ENCODE measurements around the gene ZSWIM9. TPM values are rescaled to one million over a fixed set of nuclear protein-coding genes. Genes with fewer than 3 reads are reported as not detected.
A peak's percentile ranks its signal among the peaks of the same experiment; 100 is the strongest.

The ZSWIM9 gene
- total RNA-seq = 1 to 10 TPM; 1.8 to 2.0 TPM
- polyA plus RNA-seq (ENCODE audit: insufficient read length in 2 of 2) = 10 to 100 TPM; 10.3 to 13.2 TPM
- long read RNA-seq, donor 1, partial matches to known transcripts = 16 of 17 reads
- long read RNA-seq, donor 1, other reads (novel, unspliced or antisense) = 0 of 17 reads
- long read RNA-seq, donor 2 = 0 reads
- long read RNA-seq, donor 3 = 0 reads
- long read RNA-seq, donor 4 = 0 reads

DNA sequence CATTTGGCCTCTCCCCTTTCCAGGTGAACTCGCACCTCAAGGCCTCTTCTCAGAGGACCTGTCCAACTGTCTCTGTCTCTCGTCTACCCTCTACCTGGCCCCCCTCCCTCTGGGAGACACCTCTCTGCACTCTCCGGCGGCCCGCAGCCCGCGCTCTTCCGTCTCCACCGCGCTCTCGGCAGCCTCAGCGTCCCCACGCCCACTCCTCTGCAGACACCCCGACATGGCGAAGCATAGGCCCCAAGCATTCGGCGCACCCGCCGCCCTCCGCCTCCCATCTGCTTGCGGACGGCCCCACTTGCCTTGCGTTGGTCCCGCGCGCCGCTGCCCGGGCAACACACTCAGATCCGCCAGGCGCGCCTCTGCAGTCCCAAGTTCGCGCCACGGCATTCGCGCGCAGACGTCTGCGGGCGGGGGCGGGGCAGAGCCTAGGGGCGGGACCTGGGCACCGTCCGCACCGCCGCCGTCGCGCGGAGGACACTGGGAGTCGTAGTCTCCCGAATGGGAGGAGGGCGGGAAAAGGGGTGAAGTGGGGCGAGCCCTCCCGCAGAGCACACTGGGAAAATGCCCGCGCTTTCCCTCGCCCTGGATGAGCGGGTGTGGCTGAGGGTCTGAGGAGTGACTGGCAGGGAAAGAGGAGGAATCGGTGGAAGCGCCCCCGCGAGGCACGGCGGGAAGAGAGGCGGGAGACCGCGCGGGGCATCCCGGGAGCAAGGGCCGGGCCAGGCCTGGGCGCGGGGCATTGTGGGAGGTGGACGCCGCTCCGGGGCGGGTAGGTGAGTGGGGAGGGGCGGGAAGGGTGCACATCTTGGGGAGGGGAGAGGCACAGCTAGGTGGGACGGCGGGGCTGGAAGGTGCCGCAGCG, at the start of gene ZSWIM9, which contains the start of gene LIG1:
Gene ZSWIM9, plus strand, starts transcription at position 742 of the 865 bp plus-strand sequence. CDS start 1,123 bp downstream, outside the sequence.
Gene LIG1, minus strand, starts transcription at position 406 of the 865 bp plus-strand sequence. CDS start 4,778 bp downstream, outside the sequence.
- H3K36me3 ChIP-seq (ENCODE audit: control insufficient read depth, insufficient read depth, low read length) = peaks cover 33% of the 10 kb centered on the region
- no peaks in the 10 kb centered on the region for H3K27me3 ChIP-seq (ENCODE audit: control insufficient read depth, insufficient read depth, low read length)
- peaks cover 12% of the 10 kb centered on the region for H3K4me1 ChIP-seq (ENCODE audit: control insufficient read depth, insufficient read depth, low read length)
- 0% methylated on average over 82 of the region's 82 CpGs for WGBS (ENCODE audit: insufficient coverage)
- no peaks in the 10 kb centered on the region for H3K9me3 ChIP-seq (ENCODE audit: control insufficient read depth, insufficient read depth, low read length)
- peak; percentile 92 to 99 (median 94) for DNase-seq (ENCODE audit: low read depth in 4 of 6, low spot score in 6 of 6)
- H3K27ac ChIP-seq (ENCODE audit: low read depth, low read length) = peak within 1 kb of the TSS; percentile 97
- peak within 1 kb of the TSS; percentile 86 for H3K4me3 ChIP-seq (ENCODE audit: low read depth, low read length)

DNA sequence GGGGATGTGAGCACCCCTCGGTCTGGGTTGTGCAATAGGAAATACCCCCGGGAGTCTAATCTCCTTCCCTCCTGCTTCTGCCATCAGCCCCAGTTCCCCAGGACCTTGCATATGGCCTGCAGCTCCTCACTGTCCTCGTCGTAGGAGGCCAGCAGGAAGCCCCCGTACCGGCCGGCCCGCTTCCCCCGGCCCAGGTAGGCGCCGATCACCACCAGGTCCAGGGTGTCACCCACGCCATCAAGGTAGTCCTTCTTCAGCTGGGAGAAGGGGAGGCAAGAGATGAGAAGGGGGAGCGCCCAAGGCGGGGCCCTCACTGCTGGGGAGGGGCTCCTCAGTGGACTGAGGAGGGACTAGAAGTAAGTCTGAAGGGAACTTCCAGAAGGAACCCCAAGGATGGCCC, 49.4 kb upstream of the ZSWIM9 start:
- 91% methylated on average over 12 of the region's 14 CpGs for WGBS (ENCODE audit: insufficient coverage)
- no peak for DNase-seq (ENCODE audit: low read depth in 4 of 6, low spot score in 6 of 6)
- peaks cover 60% of the 10 kb centered on the region for H3K36me3 ChIP-seq (ENCODE audit: control insufficient read depth, insufficient read depth, low read length)
- no peaks in the 10 kb centered on the region for H3K27me3 ChIP-seq (ENCODE audit: control insufficient read depth, insufficient read depth, low read length)
- no peak overlapping the region for H3K4me3 ChIP-seq (ENCODE audit: low read depth, low read length)
- H3K4me1 ChIP-seq (ENCODE audit: control insufficient read depth, insufficient read depth, low read length) = peaks cover 12% of the 10 kb centered on the region
- no peak overlapping the region for H3K27ac ChIP-seq (ENCODE audit: low read depth, low read length)
- H3K9me3 ChIP-seq (ENCODE audit: control insufficient read depth, insufficient read depth, low read length) = no peaks in the 10 kb centered on the region

DNA sequence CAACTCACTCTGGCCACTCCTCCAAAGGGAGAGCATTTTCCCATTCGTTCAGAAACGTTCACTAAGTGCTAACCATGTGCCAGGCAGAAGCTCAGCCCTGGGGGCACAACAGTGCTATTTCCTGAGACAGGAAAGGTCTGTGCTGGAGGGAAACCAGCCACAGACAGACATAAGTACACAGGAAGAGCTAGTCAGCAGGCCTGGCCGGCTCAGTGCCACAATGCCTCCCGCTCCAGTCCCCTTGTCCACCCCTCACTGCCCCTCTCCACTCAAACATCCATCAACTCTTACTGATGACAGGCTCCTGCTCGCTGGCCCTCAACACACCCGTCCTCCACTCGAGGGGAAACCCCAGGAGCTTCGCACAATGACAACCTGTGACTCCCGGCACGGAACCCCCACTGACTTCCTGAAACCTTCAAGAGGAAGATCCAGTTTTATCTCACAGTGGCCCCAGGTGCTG, 48.5 kb upstream of the ZSWIM9 start:
- no peak overlapping the region for H3K4me3 ChIP-seq (ENCODE audit: low read depth, low read length)
- no peak for DNase-seq (ENCODE audit: low read depth in 4 of 6, low spot score in 6 of 6)
- H3K27ac ChIP-seq (ENCODE audit: low read depth, low read length) = peak overlapping the region; percentile 25
- H3K9me3 ChIP-seq (ENCODE audit: control insufficient read depth, insufficient read depth, low read length) = no peaks in the 10 kb centered on the region
- peaks cover 60% of the 10 kb centered on the region for H3K36me3 ChIP-seq (ENCODE audit: control insufficient read depth, insufficient read depth, low read length)
- 77% methylated on average over 10 of the region's 10 CpGs for WGBS (ENCODE audit: insufficient coverage)
- peaks cover 12% of the 10 kb centered on the region for H3K4me1 ChIP-seq (ENCODE audit: control insufficient read depth, insufficient read depth, low read length)
- no peaks in the 10 kb centered on the region for H3K27me3 ChIP-seq (ENCODE audit: control insufficient read depth, insufficient read depth, low read length)

DNA sequence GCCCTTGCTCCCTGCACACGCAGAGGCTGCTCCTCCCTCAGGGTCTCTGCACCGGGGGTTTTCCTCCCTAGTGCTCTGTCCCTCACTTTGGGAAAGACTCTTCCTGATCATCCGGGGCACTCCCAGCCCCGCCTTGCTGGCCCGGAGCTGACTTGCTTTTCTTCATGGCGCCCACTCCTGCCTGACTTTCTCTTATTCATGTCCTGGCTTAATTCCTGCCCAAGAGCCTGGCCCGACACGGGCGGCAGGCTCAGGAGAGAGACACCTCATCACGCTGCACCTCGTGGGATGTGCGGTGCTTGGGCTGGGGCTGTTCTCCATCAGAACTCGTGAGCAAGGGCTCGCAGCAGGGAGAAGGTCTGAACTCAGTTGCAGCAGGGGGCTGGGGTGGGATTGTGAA, 48.1 kb upstream of the ZSWIM9 start:
- 94% methylated on average over 14 of the region's 14 CpGs for WGBS (ENCODE audit: insufficient coverage)
- peak overlapping the region; percentile 25 for H3K27ac ChIP-seq (ENCODE audit: low read depth, low read length)
- no peaks in the 10 kb centered on the region for H3K27me3 ChIP-seq (ENCODE audit: control insufficient read depth, insufficient read depth, low read length)
- peaks cover 63% of the 10 kb centered on the region for H3K36me3 ChIP-seq (ENCODE audit: control insufficient read depth, insufficient read depth, low read length)
- no peak for DNase-seq (ENCODE audit: low read depth in 4 of 6, low spot score in 6 of 6)
- H3K4me1 ChIP-seq (ENCODE audit: control insufficient read depth, insufficient read depth, low read length) = peaks cover 12% of the 10 kb centered on the region
- H3K9me3 ChIP-seq (ENCODE audit: control insufficient read depth, insufficient read depth, low read length) = no peaks in the 10 kb centered on the region
- H3K4me3 ChIP-seq (ENCODE audit: low read depth, low read length) = no peak overlapping the region

DNA sequence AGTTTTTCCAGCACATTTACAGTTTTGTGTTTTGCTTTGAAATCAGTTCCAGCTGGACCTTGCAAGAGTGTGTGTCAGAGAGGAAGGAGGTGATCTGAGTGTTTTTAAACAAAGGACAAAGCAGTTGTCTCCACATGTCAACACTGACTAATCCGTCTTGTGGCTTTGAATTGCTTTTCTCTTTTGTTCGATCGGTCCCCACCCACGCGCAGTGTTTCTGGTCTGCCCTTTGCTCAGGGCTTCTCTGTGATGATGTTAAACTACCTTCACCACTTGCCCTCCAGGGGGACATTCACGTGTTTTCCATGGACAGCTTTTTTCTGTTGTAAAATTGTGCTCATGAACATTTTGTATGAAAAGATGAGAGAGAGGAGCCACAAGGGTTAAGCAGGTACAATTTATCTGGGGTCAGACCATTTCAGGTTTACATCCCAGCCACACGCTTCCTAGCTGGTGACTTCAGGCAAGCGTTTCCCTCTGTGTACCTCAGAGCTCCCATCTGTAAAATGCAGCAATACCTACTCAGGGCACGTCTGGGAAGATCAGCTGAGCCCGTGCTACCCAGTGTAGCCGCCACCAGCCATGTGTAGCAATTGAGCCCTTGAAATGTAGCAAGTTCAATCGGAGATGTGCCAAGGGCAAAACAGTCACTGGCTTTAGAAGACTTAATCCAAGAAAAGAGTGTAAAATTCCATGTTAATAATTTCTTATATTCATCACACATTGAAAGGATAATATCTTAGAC, 46.4 kb upstream of the ZSWIM9 start:
- Histone ChIP-seq H3K27me3 (ENCODE audit: control insufficient read depth, insufficient read depth, low read length) (no peaks in the 10 kb centered on the region), H3K4me1 (ENCODE audit: control insufficient read depth, insufficient read depth, low read length) (peaks cover 12% of the 10 kb centered on the region), H3K27ac (ENCODE audit: low read depth, low read length) (peak overlapping the region; percentile 40), H3K9me3 (ENCODE audit: control insufficient read depth, insufficient read depth, low read length) (no peaks in the 10 kb centered on the region), H3K36me3 (ENCODE audit: control insufficient read depth, insufficient read depth, low read length) (peaks cover 64% of the 10 kb centered on the region), H3K4me3 (ENCODE audit: low read depth, low read length) (no peak overlapping the region)
- peak in 1 of 6 donors; percentile 38 for DNase-seq (ENCODE audit: low read depth in 4 of 6, low spot score in 6 of 6)
- WGBS (ENCODE audit: insufficient coverage) = 65% methylated on average over 4 of the region's 12 CpGs

DNA sequence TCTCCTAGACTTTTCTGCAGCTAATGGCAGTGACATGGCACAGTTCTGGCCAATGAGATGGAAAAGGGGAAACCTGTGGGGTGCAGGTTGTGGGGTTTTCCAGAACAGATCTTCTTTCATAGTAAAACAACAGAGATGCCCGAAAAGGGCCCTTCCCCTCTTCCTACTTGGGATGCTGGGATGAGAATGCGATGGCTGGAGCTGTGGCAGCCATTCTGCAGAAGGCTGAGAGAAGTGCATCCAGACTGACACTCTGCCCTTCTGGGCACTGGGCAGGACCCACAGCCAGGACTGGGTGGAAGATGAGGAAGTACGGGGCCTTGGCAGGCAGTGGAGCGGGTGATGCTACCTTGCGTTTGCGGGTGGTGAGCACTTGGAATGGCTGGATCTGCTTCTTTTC, 42.9 kb upstream of the ZSWIM9 start:
- Histone ChIP-seq H3K27me3 (ENCODE audit: control insufficient read depth, insufficient read depth, low read length) (no peaks in the 10 kb centered on the region), H3K9me3 (ENCODE audit: control insufficient read depth, insufficient read depth, low read length) (no peaks in the 10 kb centered on the region), H3K36me3 (ENCODE audit: control insufficient read depth, insufficient read depth, low read length) (peaks cover 65% of the 10 kb centered on the region), H3K4me1 (ENCODE audit: control insufficient read depth, insufficient read depth, low read length) (peaks cover 6% of the 10 kb centered on the region), H3K4me3 (ENCODE audit: low read depth, low read length) (no peak overlapping the region), H3K27ac (ENCODE audit: low read depth, low read length) (no peak overlapping the region)
- WGBS (ENCODE audit: insufficient coverage) = 100% methylated on average over 4 of the region's 6 CpGs
- DNase-seq (ENCODE audit: low read depth in 4 of 6, low spot score in 6 of 6) = no peak

DNA sequence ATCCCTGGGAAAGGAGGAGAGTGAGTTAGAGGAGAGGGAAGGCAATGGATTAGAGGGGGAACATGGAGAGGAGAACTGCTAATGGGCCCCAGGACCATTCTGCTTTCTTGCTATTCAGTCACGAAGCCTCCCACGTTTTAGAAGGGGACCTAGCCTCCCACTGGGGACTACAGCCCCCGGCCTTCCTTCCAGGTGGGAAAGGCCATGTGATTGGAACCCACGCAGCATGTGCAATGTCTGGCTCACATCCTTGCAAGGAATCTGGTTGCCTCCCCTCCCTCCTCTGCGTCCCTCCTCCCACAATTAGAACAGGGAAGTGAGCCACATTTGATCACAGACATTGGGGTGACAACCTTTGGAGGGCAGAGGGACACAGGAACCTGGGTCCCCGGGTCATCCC, 37.4 kb upstream of the ZSWIM9 start:
- H3K36me3 ChIP-seq (ENCODE audit: control insufficient read depth, insufficient read depth, low read length) = peaks cover 83% of the 10 kb centered on the region

DNA sequence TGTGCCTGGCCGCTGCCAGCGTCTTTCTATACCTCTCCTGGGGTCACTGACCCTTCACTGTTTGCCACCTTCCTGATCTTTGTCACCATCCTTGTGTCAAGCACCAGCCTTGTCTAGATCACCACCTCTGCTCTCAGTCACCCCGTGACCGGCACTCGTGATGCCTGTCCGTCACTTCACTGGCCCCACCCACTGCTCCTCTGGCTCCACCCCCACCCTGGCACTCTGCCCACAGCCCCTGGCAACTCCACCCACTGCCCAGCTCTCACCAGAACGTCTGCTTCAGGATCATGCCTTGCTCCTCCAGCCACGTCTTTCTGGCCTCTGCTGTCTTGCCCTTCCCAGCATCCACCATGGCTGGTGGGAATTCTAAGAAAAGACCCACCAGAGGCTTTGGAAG, 35.1 kb upstream of the ZSWIM9 start:
- no peak for DNase-seq (ENCODE audit: low read depth in 4 of 6, low spot score in 6 of 6)
- Histone ChIP-seq H3K4me3 (ENCODE audit: low read depth, low read length) (no peak overlapping the region), H3K36me3 (ENCODE audit: control insufficient read depth, insufficient read depth, low read length) (peaks cover 82% of the 10 kb centered on the region), H3K27ac (ENCODE audit: low read depth, low read length) (no peak overlapping the region), H3K9me3 (ENCODE audit: control insufficient read depth, insufficient read depth, low read length) (no peaks in the 10 kb centered on the region), H3K27me3 (ENCODE audit: control insufficient read depth, insufficient read depth, low read length) (no peaks in the 10 kb centered on the region), H3K4me1 (ENCODE audit: control insufficient read depth, insufficient read depth, low read length) (no peaks in the 10 kb centered on the region)
- WGBS (ENCODE audit: insufficient coverage) = 80% methylated on average over 6 of the region's 8 CpGs

More for the DNA sequence above, 37.4 kb upstream of the ZSWIM9 start:
- 93% methylated on average over 6 of the region's 6 CpGs for WGBS (ENCODE audit: insufficient coverage)
- Histone ChIP-seq H3K27me3 (ENCODE audit: control insufficient read depth, insufficient read depth, low read length) (no peaks in the 10 kb centered on the region), H3K9me3 (ENCODE audit: control insufficient read depth, insufficient read depth, low read length) (no peaks in the 10 kb centered on the region), H3K4me1 (ENCODE audit: control insufficient read depth, insufficient read depth, low read length) (no peaks in the 10 kb centered on the region), H3K4me3 (ENCODE audit: low read depth, low read length) (no peak overlapping the region), H3K27ac (ENCODE audit: low read depth, low read length) (no peak overlapping the region)
- no peak for DNase-seq (ENCODE audit: low read depth in 4 of 6, low spot score in 6 of 6)

DNA sequence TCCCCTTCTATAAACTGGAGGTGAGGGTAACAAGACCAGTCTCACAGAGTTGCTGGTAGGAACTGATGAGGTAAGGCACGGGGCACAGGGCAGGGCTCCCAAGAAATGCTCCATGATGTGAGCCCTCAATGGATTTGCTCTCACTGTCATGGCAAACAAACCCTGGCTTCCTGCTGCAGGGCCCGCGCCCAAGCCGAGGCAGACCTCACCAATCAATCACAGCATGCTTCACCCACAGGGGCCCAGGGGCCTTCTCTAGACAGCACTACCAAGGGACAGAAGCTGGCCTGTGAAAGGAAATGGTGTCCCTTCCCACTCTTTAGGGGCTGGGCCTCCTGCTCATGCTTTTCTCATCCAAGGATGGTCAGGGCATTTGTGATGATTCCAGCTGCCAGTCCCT, 33.9 kb upstream of the ZSWIM9 start:
- Histone ChIP-seq H3K4me1 (ENCODE audit: control insufficient read depth, insufficient read depth, low read length) (no peaks in the 10 kb centered on the region), H3K9me3 (ENCODE audit: control insufficient read depth, insufficient read depth, low read length) (no peaks in the 10 kb centered on the region), H3K27me3 (ENCODE audit: control insufficient read depth, insufficient read depth, low read length) (no peaks in the 10 kb centered on the region), H3K4me3 (ENCODE audit: low read depth, low read length) (no peak overlapping the region), H3K36me3 (ENCODE audit: control insufficient read depth, insufficient read depth, low read length) (peaks cover 84% of the 10 kb centered on the region), H3K27ac (ENCODE audit: low read depth, low read length) (no peak overlapping the region)
- DNase-seq (ENCODE audit: low read depth in 4 of 6, low spot score in 6 of 6) = no peak
- WGBS (ENCODE audit: insufficient coverage) = 85% methylated on average over 3 of the region's 4 CpGs
